GM10847 (cell line): ENCODE measurements around the gene GPR153.

Experiments used
- POLR2A ChIP-seq: IDR thresholded peaks from 2 replicates; pipeline ENCODE4 v1.6.1; 2011; ENCODE audit not compliant: insufficient read length; ENCODE audit errors: extremely low read depth

Gene GPR153

DNA sequence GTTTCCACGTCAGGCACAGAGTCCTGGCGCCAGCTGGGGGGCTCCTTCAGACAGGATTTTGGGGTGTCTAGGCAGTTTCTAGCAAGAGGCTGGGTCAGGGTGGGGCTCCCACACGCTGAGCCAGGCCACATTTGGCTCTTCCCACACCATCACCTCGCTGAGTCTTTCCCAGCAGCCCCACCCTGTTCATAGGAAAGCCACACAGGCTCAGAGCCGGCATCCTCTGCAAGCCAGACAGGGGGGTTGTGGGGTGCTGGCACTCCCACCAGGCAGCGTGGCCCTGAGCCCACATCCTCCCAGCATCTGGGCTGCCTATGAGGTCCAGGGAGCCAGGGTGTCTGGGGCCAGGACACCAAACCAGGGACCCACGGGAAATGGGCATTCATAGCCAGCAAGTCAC, 2.8 kb upstream of the GPR153 start:
- no peak for TF ChIP-seq POLR2A

DNA sequence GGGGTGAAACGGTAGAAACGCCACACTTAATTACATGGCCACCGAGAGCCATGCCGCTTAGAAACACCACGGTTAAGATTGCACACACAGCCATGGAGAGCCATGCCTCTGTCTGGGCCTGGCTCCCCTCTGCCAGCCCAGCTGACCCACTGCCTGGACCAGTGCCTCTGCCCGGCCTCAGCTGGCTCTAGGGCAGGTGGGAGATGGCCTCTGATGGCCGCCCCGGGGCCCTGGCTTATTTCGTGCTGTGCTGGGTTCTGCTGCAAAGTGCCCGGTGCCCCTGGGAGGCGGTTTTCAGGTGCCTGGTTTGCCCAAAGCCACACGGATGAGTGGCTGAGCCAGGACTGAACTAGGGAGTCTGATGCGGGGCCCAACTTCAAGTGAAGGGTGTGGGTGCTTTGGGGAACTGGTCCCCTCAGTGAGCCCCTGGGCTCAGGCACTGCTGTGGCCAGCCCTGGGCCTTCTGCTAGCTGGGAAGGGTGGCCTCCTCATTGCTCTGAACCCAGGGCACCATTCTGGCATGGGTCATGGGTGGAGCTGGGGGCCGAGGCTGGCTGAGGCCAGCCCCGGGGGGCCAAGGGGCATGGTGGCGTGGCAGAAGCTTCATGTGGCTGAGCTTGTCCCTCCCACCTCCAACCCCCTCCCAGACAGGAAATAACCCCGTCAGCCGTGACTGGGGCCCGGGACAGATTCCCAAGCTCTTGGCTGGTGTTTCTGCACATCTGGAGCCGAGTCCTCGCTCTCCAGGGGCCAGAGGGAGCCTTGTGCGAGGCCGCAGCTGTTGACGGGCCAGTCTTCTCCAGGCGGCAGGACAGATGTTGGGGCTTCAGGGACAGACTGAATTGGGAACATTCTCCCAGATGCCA, 1.9 kb upstream of the GPR153 start:
- TF ChIP-seq POLR2A, result no peak

GRCh38 chr1:6261615-6261995, 707 bp upstream of the GPR153 start:
- no peak for TF ChIP-seq POLR2A

GRCh38 chr1:6260433-6260934, 414 bp downstream of the GPR153 start:
- no peak for TF ChIP-seq POLR2A

- TF ChIP-seq POLR2A, result no peak
Measured at GRCh38 chr1:6259491-6260362, 1.2 kb downstream of the GPR153 start.

GRCh38 chr1:6258675-6259074, 2.2 kb downstream of the GPR153 start:
- TF ChIP-seq POLR2A, result no peak

DNA sequence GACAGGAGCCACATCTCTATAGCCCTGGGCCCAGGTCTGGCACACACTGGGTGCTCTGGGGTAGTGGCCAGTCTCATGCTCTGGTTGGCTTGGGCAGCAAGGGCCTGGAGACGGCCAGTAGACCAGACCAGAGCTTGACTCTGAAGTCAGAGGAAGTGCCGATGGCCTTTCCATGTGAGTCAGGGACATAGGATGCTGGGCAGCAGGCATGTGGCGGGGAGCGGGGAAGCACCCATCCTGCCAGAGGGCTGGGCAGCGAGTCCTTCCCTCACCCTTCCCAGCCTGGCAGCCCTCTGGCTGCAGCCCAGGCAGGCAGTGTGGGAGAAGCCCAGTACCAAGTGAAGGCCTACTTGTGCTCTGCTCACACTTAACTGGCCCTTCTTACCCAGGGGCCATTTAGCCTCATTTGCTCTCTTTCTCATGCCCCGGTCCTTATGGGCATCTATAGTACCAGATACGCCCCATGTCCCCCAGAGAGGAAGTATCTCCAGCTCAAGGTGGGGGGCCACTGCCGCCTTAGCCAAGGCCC, 3.3 kb downstream of the GPR153 start:
- TF ChIP-seq POLR2A, result no peak

DNA sequence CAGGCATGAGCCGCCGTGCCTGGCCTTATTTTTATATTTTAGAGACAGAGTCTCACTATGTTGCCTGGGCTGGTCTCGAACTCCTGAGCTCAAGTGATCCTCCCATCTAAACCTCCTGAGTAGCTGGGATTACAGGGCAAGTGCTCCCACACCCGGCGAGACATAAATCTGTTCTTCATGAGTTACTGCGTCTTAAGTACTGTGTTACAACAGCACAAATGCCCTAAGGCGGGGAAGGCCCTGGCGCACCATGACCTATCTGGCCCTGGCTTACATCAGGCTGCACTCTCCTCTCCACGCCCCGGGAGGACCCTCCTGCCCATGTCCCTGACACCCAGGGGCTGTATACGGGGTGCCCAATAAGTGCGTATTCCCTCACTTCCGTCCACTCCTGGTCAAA, 4.3 kb downstream of the GPR153 start:
- TF ChIP-seq POLR2A, result no peak

DNA sequence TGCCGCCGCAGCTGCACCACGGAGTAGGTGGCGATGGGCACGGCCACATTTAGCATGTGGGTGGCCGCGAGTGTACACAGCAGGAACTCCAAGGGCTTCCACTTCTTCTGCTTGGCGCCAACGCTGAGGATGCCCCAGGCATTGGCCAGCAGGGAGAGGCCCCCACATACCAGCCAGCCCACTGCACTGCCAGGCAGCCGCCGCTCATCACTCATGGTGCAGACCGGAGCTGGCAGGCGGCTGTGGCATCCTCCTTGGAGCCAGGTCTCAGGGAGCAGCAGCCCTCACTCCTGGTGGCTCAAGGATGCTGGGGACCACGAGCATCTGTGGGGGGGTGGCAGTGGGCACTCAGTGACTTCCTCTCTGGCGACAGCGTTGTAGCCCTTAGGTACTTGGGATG, 6.2 kb downstream of the GPR153 start:
- no peak for TF ChIP-seq POLR2A

- TF ChIP-seq POLR2A, result no peak
Measured at GRCh38 chr1:6253380-6253779, 7.5 kb downstream of the GPR153 start.

DNA sequence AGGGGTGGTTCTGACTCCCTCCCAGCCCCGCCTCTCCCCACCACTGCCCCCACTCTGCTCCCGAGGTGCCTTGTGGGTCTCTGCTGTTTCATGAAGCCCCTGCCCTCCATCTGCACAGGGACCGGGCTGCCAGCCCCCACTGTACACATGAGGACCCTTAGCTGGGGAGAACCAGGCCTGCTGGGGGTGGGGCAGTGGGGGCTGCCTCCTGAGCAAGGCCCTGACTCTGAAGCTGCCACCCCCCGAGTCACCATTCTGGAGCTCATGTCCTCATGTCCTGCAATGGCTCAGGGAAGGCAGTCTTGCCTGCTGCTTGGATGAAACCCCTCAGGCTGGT, 8.6 kb downstream of the GPR153 start:
- TF ChIP-seq POLR2A, result no peak

- no peak for TF ChIP-seq POLR2A
Measured at GRCh38 chr1:6251681-6252373, 9.1 kb downstream of the GPR153 start.

- no peak for TF ChIP-seq POLR2A
Measured at GRCh38 chr1:6251233-6251632, 9.7 kb downstream of the GPR153 start.

GRCh38 chr1:6249739-6250689, 10.9 kb downstream of the GPR153 start:
- no peak for TF ChIP-seq POLR2A
